Measurements from ENCODE around the gene SSC4D. TPM values are rescaled to one million over a fixed set of nuclear protein-coding genes. Genes with fewer than 3 reads are reported as not detected.

Gene SSC4D
- polyA plus RNA-seq, 3 donors: 0.48 to 0.56 (median 0.56) TPM

- Mint-ChIP-seq H3K4me1 (peaks cover 58% of the 10 kb centered on the region), H3K36me3 (peaks cover 0 to 2% of the 10 kb centered on the region in 2 donors), H3K27me3 (ENCODE audit: low read depth in 3 of 3) (peaks cover 0 to 6% (median 1%) of the 10 kb centered on the region in 3 donors), H3K9me3 (no peaks in the 10 kb centered on the region), H3K27ac (no peak overlapping the region), H3K4me3 (no peak overlapping the region)
- no peak overlapping the region for H3K4me3 ChIP-seq (replicated peaks in 1 of 3; ENCODE audit: low read depth in 2 of 3, low read length in 3 of 3)
- no peaks in the 10 kb centered on the region for H3K36me3 ChIP-seq (replicated peaks in 1 of 2; ENCODE audit: control insufficient read depth in 1 of 2, insufficient read depth in 2 of 2, low read length in 2 of 2)
- H3K4me2 ChIP-seq (replicated peaks; ENCODE audit: extremely low read depth, low read length, poor library complexity, severe bottlenecking): no peak overlapping the region
- H3K27me3 ChIP-seq (ENCODE audit: control insufficient read depth in 2 of 2, insufficient read depth in 2 of 2, low read length in 2 of 2): no peaks in the 10 kb centered on the region
- no peaks in the 10 kb centered on the region for H3K9me3 ChIP-seq (replicated peaks in 1 of 2; ENCODE audit: control insufficient read depth in 1 of 2, insufficient read depth in 1 of 2, low read length in 2 of 2)
- 95% methylated on average over 20 of the region's 23 CpGs for WGBS (ENCODE audit: insufficient coverage)
- DNase-seq: no peak
- peaks cover 50 to 55% of the 10 kb centered on the region in 2 donors for H3K4me1 ChIP-seq (ENCODE audit: control insufficient read depth in 1 of 2, insufficient read depth in 2 of 2, low read length in 2 of 2)
- intact Hi-C loops (cut with micrococcal nuclease): no loop called here
- no peak overlapping the region for H3K9ac ChIP-seq (ENCODE audit: insufficient read depth, low read length, poor library complexity, severe bottlenecking)
- no peaks in the 10 kb centered on the region for H3K79me2 ChIP-seq (ENCODE audit: insufficient read depth, low read length)
- no peak overlapping the region for H3K27ac ChIP-seq (ENCODE audit: low read depth in 1 of 2, low read length in 2 of 2)
- TF ChIP-seq CTCF (IDR thresholded peaks at IDR 0.05): no peak
- H2AFZ ChIP-seq (ENCODE audit: insufficient read depth, low read depth, low read length, poor library complexity, severe bottlenecking): no peak overlapping the region
- no peaks in the 10 kb centered on the region for H4K20me1 ChIP-seq (ENCODE audit: insufficient read depth, low read length)
These were observed 9.2 kb downstream of the SSC4D start for GRCh38 chr7:76400248-76400647.

GRCh38 chr7:76397409-76398183, 11.9 kb downstream of the SSC4D start:
- Mint-ChIP-seq H3K9me3 (no peaks in the 10 kb centered on the region), H3K27ac (peak overlapping the region in 5 of 7 donors; percentile 26 to 80 (median 60)), H3K27me3 (ENCODE audit: low read depth in 3 of 3) (peaks cover 0 to 2% (median 1%) of the 10 kb centered on the region in 3 donors), H3K4me3 (peak overlapping the region; percentile 75 to 94), H3K36me3 (peaks cover 0 to 2% of the 10 kb centered on the region in 2 donors), H3K4me1 (peaks cover 51% of the 10 kb centered on the region)
- peak; percentile 69 to 80 (median 70) for DNase-seq
- no peaks in the 10 kb centered on the region for H4K20me1 ChIP-seq (ENCODE audit: insufficient read depth, low read length)
- no peaks in the 10 kb centered on the region for H3K36me3 ChIP-seq (replicated peaks in 1 of 2; ENCODE audit: control insufficient read depth in 1 of 2, insufficient read depth in 2 of 2, low read length in 2 of 2)
- H3K4me3 ChIP-seq (replicated peaks in 1 of 3; ENCODE audit: low read depth in 2 of 3, low read length in 3 of 3): peak overlapping the region; percentile 56 to 78 (median 64)
- WGBS (ENCODE audit: insufficient coverage): 8% methylated on average over 41 of the region's 45 CpGs
- H3K9me3 ChIP-seq (replicated peaks in 1 of 2; ENCODE audit: control insufficient read depth in 1 of 2, insufficient read depth in 1 of 2, low read length in 2 of 2): no peaks in the 10 kb centered on the region
- no peaks in the 10 kb centered on the region for H3K79me2 ChIP-seq (ENCODE audit: insufficient read depth, low read length)
- H3K4me1 ChIP-seq (ENCODE audit: control insufficient read depth in 1 of 2, insufficient read depth in 2 of 2, low read length in 2 of 2): peaks cover 52 to 54% of the 10 kb centered on the region in 2 donors
- intact Hi-C loops (cut with micrococcal nuclease): loop anchor here in 1 of 2 donors (5.0 kb wide), 1 partner anchor 40 kb away; the partner anchor contains the start of gene YWHAG
- H3K27me3 ChIP-seq (ENCODE audit: control insufficient read depth in 2 of 2, insufficient read depth in 2 of 2, low read length in 2 of 2): no peaks in the 10 kb centered on the region
- peak overlapping the region in 1 of 2 donors; percentile 57 for H3K27ac ChIP-seq (ENCODE audit: low read depth in 1 of 2, low read length in 2 of 2)
- no peak for TF ChIP-seq CTCF (IDR thresholded peaks at IDR 0.05)
- peak overlapping the region; percentile 55 for H3K9ac ChIP-seq (ENCODE audit: insufficient read depth, low read length, poor library complexity, severe bottlenecking)
- peak overlapping the region; percentile 89 for H2AFZ ChIP-seq (ENCODE audit: insufficient read depth, low read depth, low read length, poor library complexity, severe bottlenecking)
- peak overlapping the region; percentile 87 for H3K4me2 ChIP-seq (replicated peaks; ENCODE audit: extremely low read depth, low read length, poor library complexity, severe bottlenecking)

Measured in CD14-positive monocyte (primary cell).